Subcutaneous abdominal adipose tissue (tissue), 5 donors: Measurements from ENCODE around the gene CTNNBL1.

Experiments used
- H3K27ac ChIP-seq: one replicate; pipeline ENCODE4 v1.7.0; 2013; ENCODE audit warnings: low read depth, mild to moderate bottlenecking, inconsistent platforms, low read length, moderate library complexity
- H3K27me3 ChIP-seq, 5 donors: one replicate each; pipeline ENCODE4 v1.7.0; 2013; ENCODE audit warnings: low read length in 5 of 5, inconsistent platforms in 1 of 5; ENCODE audit not compliant: control insufficient read depth in 5 of 5, insufficient read depth in 4 of 5
- H3K36me3 ChIP-seq, 5 donors: one replicate each; pipeline ENCODE4 v1.7.0; 2013; ENCODE audit warnings: low read length in 5 of 5; ENCODE audit not compliant: control insufficient read depth in 5 of 5, insufficient read depth in 5 of 5
- H3K4me1 ChIP-seq, 5 donors: one replicate each; pipeline ENCODE4 v1.7.0; 2013; ENCODE audit warnings: low read length in 5 of 5, mild to moderate bottlenecking in 3 of 5, moderate library complexity in 1 of 5; ENCODE audit not compliant: control insufficient read depth in 5 of 5, insufficient read depth in 5 of 5
- H3K4me3 ChIP-seq, 5 donors: one replicate each; pipeline ENCODE4 v1.7.0; 2013; ENCODE audit warnings: low read length in 5 of 5, low read depth in 1 of 5
- H3K9ac ChIP-seq, 5 donors: one replicate each; pipeline ENCODE4 v1.7.0; 2013; ENCODE audit warnings: low read length in 5 of 5, mild to moderate bottlenecking in 4 of 5, moderate library complexity in 3 of 5
- H3K9me3 ChIP-seq, 5 donors: one replicate each; pipeline ENCODE4 v1.7.0; 2013; ENCODE audit warnings: low read length in 5 of 5; ENCODE audit not compliant: control insufficient read depth in 5 of 5
- donor health status: healthy.
- donor health status: healthy.
- donor health status: healthy.
- donor health status: healthy.
- donor health status: healthy.

The CTNNBL1 gene

GRCh38 chr20:37748015-37748414, 54.2 kb downstream of the CTNNBL1 start:
- H3K36me3 ChIP-seq = peaks cover 27 to 48% (median 33%) of the 10 kb centered on the region in 5 donors
- H3K27ac ChIP-seq = no peak overlapping the region
- no peak overlapping the region for H3K4me3 ChIP-seq
- H3K27me3 ChIP-seq = no peaks in the 10 kb centered on the region
- H3K9ac ChIP-seq = no peak overlapping the region
- H3K4me1 ChIP-seq = no peaks in the 10 kb centered on the region
- no peaks in the 10 kb centered on the region for H3K9me3 ChIP-seq

GRCh38 chr20:37749218-37749617, 55.4 kb downstream of the CTNNBL1 start:
- H3K4me1 ChIP-seq = no peaks in the 10 kb centered on the region
- H3K4me3 ChIP-seq = no peak overlapping the region
- H3K9me3 ChIP-seq = no peaks in the 10 kb centered on the region
- H3K36me3 ChIP-seq = peaks cover 28 to 51% (median 33%) of the 10 kb centered on the region in 5 donors
- H3K27ac ChIP-seq = no peak overlapping the region
- no peaks in the 10 kb centered on the region for H3K27me3 ChIP-seq
- H3K9ac ChIP-seq = no peak overlapping the region

GRCh38 chr20:37749620-37750403, 56.0 kb downstream of the CTNNBL1 start:
- Histone ChIP-seq H3K4me1 (no peaks in the 10 kb centered on the region), H3K4me3 (no peak overlapping the region), H3K9me3 (no peaks in the 10 kb centered on the region), H3K27ac (no peak overlapping the region), H3K27me3 (no peaks in the 10 kb centered on the region), H3K36me3 (peaks cover 28 to 51% (median 33%) of the 10 kb centered on the region in 5 donors), H3K9ac (no peak overlapping the region)

- no peak overlapping the region for H3K27ac ChIP-seq
- peaks cover 0 to 9% (median 0%) of the 10 kb centered on the region in 5 donors for H3K4me1 ChIP-seq
- H3K9me3 ChIP-seq = no peaks in the 10 kb centered on the region
- peaks cover 8 to 41% (median 19%) of the 10 kb centered on the region in 5 donors for H3K36me3 ChIP-seq
- no peaks in the 10 kb centered on the region for H3K27me3 ChIP-seq
- no peak overlapping the region for H3K4me3 ChIP-seq
- no peak overlapping the region for H3K9ac ChIP-seq
These were observed 61.8 kb downstream of the CTNNBL1 start for GRCh38 chr20:37755665-37756064.

- H3K4me3 ChIP-seq = no peak overlapping the region
- H3K9ac ChIP-seq = no peak overlapping the region
- no peaks in the 10 kb centered on the region for H3K27me3 ChIP-seq
- H3K27ac ChIP-seq = no peak overlapping the region
- peaks cover 0 to 9% (median 0%) of the 10 kb centered on the region in 5 donors for H3K4me1 ChIP-seq
- no peaks in the 10 kb centered on the region for H3K9me3 ChIP-seq
- H3K36me3 ChIP-seq = peaks cover 6 to 42% (median 22%) of the 10 kb centered on the region in 5 donors
These were observed 62.4 kb downstream of the CTNNBL1 start for GRCh38 chr20:37756234-37756633.

GRCh38 chr20:37757550-37757949, 63.7 kb downstream of the CTNNBL1 start:
- no peak overlapping the region for H3K4me3 ChIP-seq
- H3K9me3 ChIP-seq = no peaks in the 10 kb centered on the region
- H3K27me3 ChIP-seq = no peaks in the 10 kb centered on the region
- peaks cover 4 to 40% (median 18%) of the 10 kb centered on the region in 5 donors for H3K36me3 ChIP-seq
- no peak overlapping the region for H3K9ac ChIP-seq
- no peak overlapping the region for H3K27ac ChIP-seq
- H3K4me1 ChIP-seq = peaks cover 0 to 9% (median 0%) of the 10 kb centered on the region in 5 donors

- no peaks in the 10 kb centered on the region for H3K9me3 ChIP-seq
- no peak overlapping the region for H3K4me3 ChIP-seq
- no peak overlapping the region for H3K27ac ChIP-seq
- peaks cover 0 to 9% (median 0%) of the 10 kb centered on the region in 5 donors for H3K4me1 ChIP-seq
- H3K36me3 ChIP-seq = peaks cover 6 to 40% (median 18%) of the 10 kb centered on the region in 5 donors
- no peak overlapping the region for H3K9ac ChIP-seq
- no peaks in the 10 kb centered on the region for H3K27me3 ChIP-seq
These were observed 64.5 kb downstream of the CTNNBL1 start for GRCh38 chr20:37758332-37758731.

GRCh38 chr20:37759052-37759553, 65.3 kb downstream of the CTNNBL1 start:
- peaks cover 6 to 41% (median 18%) of the 10 kb centered on the region in 5 donors for H3K36me3 ChIP-seq
- no peak overlapping the region for H3K27ac ChIP-seq
- no peak overlapping the region for H3K4me3 ChIP-seq
- peaks cover 0 to 9% (median 0%) of the 10 kb centered on the region in 5 donors for H3K4me1 ChIP-seq
- H3K27me3 ChIP-seq = no peaks in the 10 kb centered on the region
- no peaks in the 10 kb centered on the region for H3K9me3 ChIP-seq
- no peak overlapping the region for H3K9ac ChIP-seq

GRCh38 chr20:37759761-37760209, 66.0 kb downstream of the CTNNBL1 start:
- H3K27ac ChIP-seq = no peak overlapping the region
- peaks cover 0 to 9% (median 0%) of the 10 kb centered on the region in 5 donors for H3K4me1 ChIP-seq
- no peak overlapping the region for H3K9ac ChIP-seq
- H3K36me3 ChIP-seq = peaks cover 6 to 41% (median 18%) of the 10 kb centered on the region in 5 donors
- H3K9me3 ChIP-seq = no peaks in the 10 kb centered on the region
- H3K27me3 ChIP-seq = no peaks in the 10 kb centered on the region
- no peak overlapping the region for H3K4me3 ChIP-seq

GRCh38 chr20:37760322-37760721, 66.5 kb downstream of the CTNNBL1 start:
- Histone ChIP-seq H3K27me3 (no peaks in the 10 kb centered on the region), H3K4me3 (no peak overlapping the region), H3K9ac (no peak overlapping the region), H3K4me1 (peaks cover 0 to 9% (median 0%) of the 10 kb centered on the region in 5 donors), H3K9me3 (no peaks in the 10 kb centered on the region), H3K36me3 (peaks cover 9 to 45% (median 22%) of the 10 kb centered on the region in 5 donors), H3K27ac (no peak overlapping the region)
